Left lobe of liver (tissue), 2 donors: ENCODE measurements around the gene TNFRSF6B. TPM values are rescaled to one million over a fixed set of nuclear protein-coding genes. Genes with fewer than 3 reads are reported as not detected.

Source experiments
- ATAC-seq: fragments of 200-7000 bp; cut with Tn5 transposase; one replicate; pipeline ENCODE4 v1.9.1; 2020; ENCODE audit warnings: mild to moderate bottlenecking, moderate library complexity
- DNase-seq: peaks from one replicate; pipeline ENCODE4 v3.0.0-alpha.2; 2020; ENCODE audit warnings: low spot score
- total RNA-seq: library from RNA; stranded (reverse); gene quantifications from one replicate; pipeline ENCODE4 v1.2.1, GENCODE V29; 2021
- donor health status: DM: no; HTN: no; CAD: no; lungs with moderate emphysema.
- donor health status: DM: no; HTN: yes; CAD: no.

Gene TNFRSF6B
- total RNA-seq, 1 donor from 2014 or later = 0.40 TPM

DNA sequence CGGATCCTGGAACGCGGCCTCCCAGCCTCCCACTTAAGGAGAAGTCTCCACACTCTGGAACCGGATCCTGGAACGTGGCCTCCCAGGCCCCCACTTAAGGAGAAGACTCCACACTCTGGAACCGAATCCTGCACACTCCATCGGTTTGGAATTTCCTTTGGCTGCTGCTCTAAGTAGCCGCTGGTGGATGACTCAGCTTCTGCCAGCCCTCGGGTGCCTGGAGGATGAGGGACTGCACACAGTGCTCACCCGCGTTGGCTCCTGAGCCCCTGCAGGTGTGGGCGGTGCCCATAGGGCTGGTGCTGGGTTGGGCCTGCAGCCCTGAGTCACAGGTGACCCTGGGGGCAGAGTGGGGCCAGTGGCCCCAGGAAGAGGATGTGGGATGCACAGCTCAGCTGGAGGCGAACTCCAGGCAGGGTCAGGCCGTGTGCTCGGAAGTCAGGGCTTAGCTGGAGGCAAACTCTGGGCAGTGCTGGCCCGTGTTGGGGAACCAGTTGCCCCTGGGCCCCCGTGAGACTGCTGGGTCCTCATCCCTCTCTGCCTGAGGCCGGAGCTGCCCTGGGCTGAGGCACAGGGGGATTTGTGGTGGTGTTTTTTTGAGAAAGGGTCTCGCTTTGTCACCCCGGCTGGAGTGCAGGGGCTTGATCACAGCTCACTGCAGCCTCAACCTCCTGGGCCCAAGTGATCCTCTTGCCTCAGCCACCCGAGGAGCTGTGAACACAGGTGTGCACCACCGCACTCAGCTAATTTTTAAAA lies 13.9 kb upstream of the TNFRSF6B start:
- DNase-seq = no peak
- peak; percentile 8 for ATAC-seq

GRCh38 chr20:63685269-63686026 lies 11.0 kb upstream of the TNFRSF6B start:
- no peak for DNase-seq
- no peak for ATAC-seq

DNA sequence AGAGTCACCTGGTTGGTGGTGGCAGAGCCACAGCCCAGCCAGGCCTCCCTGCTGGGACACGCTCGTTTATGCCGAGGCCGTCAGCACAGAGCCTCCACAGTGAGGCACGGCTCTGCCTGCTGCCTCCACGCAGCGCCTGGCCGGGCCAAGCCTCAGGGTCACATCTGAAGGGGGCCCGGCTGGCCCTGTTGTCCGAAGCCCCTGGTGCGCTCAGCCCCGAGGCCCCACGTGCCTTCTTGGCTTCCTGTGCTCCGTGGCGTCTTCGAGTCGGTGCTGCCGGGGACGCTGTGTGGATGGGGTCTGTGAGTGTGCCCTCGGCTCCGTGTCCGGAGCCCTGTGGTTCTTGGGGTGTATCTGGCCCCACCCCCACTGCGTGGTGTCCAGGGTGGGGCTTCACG lies 10.4 kb upstream of the TNFRSF6B start:
- no peak for DNase-seq
- ATAC-seq = no peak

DNA sequence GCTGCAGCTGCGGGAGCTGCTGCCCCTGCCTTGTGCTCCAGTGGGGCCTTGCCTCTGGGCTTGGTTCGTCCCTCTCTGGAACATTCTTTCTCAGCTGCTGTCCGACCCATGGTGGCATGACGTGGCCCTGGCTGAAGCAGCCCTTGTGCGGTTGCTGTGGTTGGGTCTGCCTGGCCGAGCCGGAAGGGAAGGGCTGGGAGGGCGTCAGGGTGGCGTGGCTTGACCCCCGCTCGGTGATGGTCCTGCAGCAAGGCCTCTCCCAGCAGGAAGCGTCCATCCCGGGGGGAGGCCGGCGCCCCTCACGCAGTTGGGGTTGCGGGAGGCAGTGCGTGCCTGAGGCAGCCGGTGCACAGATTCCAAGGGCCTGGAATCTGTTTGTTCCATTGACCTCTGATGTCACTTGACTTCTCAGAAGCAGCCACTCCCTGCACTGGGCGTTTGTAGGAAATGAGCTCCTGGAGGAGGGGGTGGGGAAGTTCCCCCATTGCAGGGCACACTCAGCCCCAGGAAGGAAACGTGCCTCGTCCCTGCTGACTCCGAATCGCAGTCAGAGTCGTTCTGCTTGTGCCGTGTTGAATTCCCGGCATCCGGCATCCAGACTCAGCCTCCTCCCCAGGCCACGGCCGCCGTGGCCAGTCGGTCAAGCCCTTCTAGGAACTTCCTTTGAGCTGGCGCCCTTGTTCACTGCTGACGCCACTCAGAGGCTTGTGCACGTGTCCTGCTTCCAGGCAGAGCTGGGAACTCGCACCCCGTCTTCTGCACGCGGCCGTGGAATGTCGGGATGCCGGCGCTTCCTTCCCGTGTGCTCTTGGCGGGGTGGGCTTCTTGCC lies 9.7 kb upstream of the TNFRSF6B start:
- no peak for DNase-seq

GRCh38 chr20:63687419-63688178 lies 8.9 kb upstream of the TNFRSF6B start:
- DNase-seq = no peak
- no peak for ATAC-seq

More for the DNA sequence above, 9.7 kb upstream of the TNFRSF6B start:
- ATAC-seq = peak; percentile 51

- no peak for DNase-seq
Measured at GRCh38 chr20:63688228-63689045, 8.0 kb upstream of the TNFRSF6B start.

DNA sequence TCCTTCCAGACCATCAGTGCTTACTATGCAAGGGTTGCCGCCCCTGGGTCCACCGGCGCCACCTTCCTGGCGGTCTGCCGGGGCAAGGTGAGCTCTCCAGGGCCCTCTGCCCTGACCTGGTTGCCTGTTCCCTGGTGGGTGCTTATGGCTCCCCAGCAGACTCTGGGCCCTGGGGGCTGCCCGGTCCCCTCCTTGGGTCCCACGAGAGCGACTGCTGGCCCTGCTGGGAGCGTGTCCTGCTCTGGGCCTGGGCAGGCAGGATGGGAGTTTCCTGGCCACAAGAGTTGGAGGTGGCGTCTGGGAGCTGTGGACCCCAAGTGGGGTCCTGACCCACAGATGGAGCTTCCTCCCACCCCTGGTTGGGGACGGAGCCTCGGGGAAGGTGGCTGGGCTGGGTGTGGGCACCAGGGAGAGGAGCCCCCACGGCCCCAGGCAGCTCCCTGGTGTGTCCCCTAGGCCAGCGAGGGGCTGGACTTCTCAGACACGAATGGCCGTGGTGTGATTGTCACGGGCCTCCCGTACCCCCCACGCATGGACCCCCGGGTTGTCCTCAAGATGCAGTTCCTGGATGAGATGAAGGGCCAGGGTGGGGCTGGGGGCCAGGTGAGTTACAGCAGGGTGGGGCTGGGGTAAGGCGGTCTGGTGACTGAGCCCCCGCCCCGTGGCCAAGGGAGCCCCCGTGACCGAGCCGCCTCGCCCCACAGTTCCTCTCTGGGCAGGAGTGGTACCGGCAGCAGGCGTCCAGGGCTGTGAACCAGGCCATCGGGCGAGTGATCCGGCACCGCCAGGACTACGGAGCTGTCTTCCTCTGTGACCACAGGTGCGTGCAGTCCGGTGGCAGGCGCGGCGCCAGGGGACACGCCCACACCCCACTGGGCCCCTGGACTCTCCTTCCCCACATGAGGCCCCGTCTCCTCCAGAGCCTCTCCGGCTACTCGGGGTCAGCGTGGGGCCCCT lies 7.1 kb upstream of the TNFRSF6B start:
- ATAC-seq = no peak
- no peak for DNase-seq

More at GRCh38 chr20:63688228-63689045, 8.0 kb upstream of the TNFRSF6B start:
- ATAC-seq = no peak

DNA sequence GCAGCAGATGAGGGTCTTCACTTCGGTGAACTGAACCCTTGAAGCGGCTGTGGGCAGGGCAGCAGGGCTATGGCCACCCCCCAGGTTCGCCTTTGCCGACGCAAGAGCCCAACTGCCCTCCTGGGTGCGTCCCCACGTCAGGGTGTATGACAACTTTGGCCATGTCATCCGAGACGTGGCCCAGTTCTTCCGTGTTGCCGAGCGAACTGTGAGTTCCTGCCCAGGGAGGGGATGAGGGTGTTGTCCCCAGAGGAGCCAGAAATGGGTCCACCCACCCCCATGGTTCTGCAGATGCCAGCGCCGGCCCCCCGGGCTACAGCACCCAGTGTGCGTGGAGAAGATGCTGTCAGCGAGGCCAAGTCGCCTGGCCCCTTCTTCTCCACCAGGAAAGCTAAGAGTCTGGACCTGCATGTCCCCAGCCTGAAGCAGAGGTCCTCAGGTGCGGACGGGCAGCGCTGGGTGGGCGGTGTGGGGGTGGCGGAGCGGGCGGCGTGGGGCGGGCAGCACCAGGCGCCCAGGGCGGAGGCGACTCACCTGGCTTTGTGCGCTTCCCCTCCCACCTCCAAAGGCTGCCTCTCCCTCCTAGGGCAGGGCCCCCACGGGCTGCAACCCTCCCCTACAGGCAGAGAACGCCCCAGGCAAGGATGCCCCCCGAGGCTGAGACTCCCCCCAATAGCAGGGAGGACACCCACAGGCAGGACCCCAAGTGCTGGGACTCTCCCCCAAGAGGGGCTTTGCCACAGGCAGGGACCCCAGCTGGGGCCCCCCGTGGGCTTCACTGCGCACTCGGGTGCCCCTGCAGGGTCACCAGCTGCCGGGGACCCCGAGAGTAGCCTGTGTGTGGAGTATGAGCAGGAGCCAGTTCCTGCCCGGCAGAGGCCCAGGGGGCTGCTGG lies 6.2 kb upstream of the TNFRSF6B start:
- ATAC-seq = no peak
- DNase-seq = no peak

- DNase-seq (no peak), ATAC-seq (no peak)
Measured at GRCh38 chr20:63690898-63691710, 5.3 kb upstream of the TNFRSF6B start.

DNA sequence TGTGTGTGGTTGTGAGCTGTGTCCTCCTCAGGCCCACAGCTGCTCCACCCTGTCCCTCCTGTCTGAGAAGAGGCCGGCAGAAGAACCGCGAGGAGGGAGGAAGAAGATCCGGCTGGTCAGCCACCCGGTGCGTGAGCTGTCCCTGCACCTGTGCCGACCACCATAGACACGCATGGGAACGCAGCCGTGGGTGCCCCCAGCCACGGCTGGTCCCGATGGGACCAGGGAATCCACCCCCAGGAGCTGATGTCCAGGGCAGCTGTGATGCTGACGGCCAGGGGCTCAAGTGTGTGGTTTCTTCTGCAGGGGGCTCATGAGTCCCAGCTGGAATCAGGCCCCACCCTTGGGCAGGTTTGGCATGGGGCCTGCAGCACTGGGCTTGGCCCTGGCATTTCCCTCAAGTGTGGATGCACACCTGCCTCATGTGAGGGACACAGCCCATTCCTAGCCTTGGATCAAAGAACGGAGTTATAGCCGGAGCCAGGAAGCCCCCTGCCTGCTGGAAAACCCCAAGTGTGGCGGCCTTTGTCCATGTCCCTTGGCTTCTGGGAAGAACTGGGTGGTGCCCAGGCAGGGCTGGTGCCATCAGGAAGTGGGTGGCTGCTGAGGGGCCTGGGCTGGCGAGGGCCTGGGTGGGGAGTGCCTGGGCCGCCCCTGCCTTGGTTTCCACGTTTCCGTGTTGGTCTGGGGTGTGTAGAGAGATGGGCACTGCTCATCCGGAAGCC lies 4.6 kb upstream of the TNFRSF6B start:
- DNase-seq (no peak), ATAC-seq (no peak)

DNA sequence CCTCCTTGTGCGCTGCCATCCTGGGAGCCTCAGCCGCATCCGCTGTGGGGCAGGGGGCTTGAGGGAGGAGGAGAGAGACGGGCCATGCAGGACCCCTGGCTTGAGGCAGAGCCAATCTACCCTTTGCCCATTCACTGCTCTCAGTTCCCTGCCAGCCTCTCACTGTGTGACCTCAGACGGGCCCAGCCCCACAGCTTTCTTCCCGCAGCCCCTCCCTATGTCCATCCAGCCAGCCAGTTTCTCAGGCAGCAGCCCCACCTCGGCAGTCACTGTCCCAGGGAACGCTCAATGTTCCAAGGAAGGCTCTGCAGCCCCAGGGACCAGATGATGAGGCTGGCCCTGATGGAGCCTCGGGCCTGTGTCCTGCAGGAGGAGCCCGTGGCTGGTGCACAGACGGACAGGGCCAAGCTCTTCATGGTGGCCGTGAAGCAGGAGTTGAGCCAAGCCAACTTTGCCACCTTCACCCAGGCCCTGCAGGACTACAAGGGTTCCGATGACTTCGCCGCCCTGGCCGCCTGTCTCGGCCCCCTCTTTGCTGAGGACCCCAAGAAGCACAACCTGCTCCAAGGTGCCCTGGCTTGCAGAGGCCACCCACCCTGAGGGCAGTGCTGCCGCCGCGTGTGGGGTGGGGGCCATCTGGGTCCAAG lies 3.9 kb upstream of the TNFRSF6B start:
- ATAC-seq (peak; percentile 3), DNase-seq (no peak)

- ATAC-seq (no peak), DNase-seq (no peak)
Measured at GRCh38 chr20:63693083-63693732, 3.2 kb upstream of the TNFRSF6B start.

- no peak for ATAC-seq
Measured at GRCh38 chr20:63693733-63694583, 2.5 kb upstream of the TNFRSF6B start.

More at GRCh38 chr20:63693733-63694583, 2.5 kb upstream of the TNFRSF6B start:
- no peak for DNase-seq
